HCT116 (cell line): ENCODE data around the gene DNAJC7. TPM values are rescaled to one million over a fixed set of nuclear protein-coding genes. Genes with fewer than 3 reads are reported as not detected.
A peak's percentile ranks its signal among the peaks of the same experiment; 100 is the strongest.

Experiments used
- ATAC-seq: fragments of 200-7000 bp; cut with Tn5 transposase; 2 replicates; pipeline ENCODE4 v1.9.1; 2020; ENCODE audit warnings: mild to moderate bottlenecking, moderate library complexity
- BruUV-seq: library from RNA; stranded (reverse); fragments of 400-500 nt; replicated peaks from 2 replicates; lab custom pipeline; 2021; lab: Mats Ljungman, UMichigan
- CTCF ChIA-PET: fragments of 300-600 bp; sonication (Branson Sonifier 250); formaldehyde crosslinking; loops from one replicate; lab custom pipeline; 2021; ENCODE audit warnings: antibody characterized with exemption; lab: Charles Lee
- POLR2A ChIA-PET: fragments of 300-600, 350-600 bp; sonication (Branson Sonifier 250); formaldehyde crosslinking; loops from one replicate; lab custom pipeline; 2021; ENCODE audit warnings: antibody characterized with exemption; lab: Charles Lee
- RAD21 ChIA-PET, 2 experiments: fragments of 300-600 bp; sonication (Branson Sonifier 250); formaldehyde crosslinking; loops; one replicate each; lab custom pipeline; 2023; ENCODE audit warnings: low total read pairs in 2 of 2; ENCODE audit not compliant: uncharacterized antibody in 2 of 2, unreplicated experiment in 2 of 2, low non-redundant PET in 1 of 2; lab: Charles Lee
- DNase-seq: peaks from one replicate; pipeline ENCODE4 v3.0.0-alpha.2; 2010; ENCODE audit warnings: low read depth, low spot score
- H2AFZ ChIP-seq: fragments of 200-600 bp; shearing (Covaris generic), sonication (generic); 2 replicates; pipeline ENCODE4 v1.6.1; 2017; ENCODE audit warnings: low read depth, mixed run types, mixed read lengths, antibody characterized with exemption, low read length; ENCODE audit not compliant: poor library complexity, severe bottlenecking
- H3K27ac ChIP-seq: 2 replicates; pipeline ENCODE4 v1.5.1; 2012; ENCODE audit warnings: low read depth, low read length
- H3K27me3 ChIP-seq: fragments of 200-600 bp; sonication (generic); 2 replicates; pipeline ENCODE4 v1.6.1; 2016; ENCODE audit warnings: mixed run types, low read length, mixed read lengths; ENCODE audit not compliant: insufficient read depth
- H3K36me3 ChIP-seq, 2 experiments: fragments of 200-500 bp in 1 of 2; fragments of 200-600 bp in 1 of 2; sonication (Bioruptor generic) in 1 of 2; sonication (generic) in 1 of 2; 2 replicates each; pipeline versions ENCODE4 v1.5.1 to v1.6.1; 2014 to 2016; ENCODE audit warnings: low read length in 2 of 2, inconsistent platforms in 1 of 2, mixed read lengths in 1 of 2, mixed run types in 1 of 2; ENCODE audit not compliant: insufficient read depth in 2 of 2, control insufficient read depth in 1 of 2
- H3K4me1 ChIP-seq, 2 experiments: fragments of 200-600 bp in 1 of 2; sonication (generic) in 1 of 2; 2 replicates each; pipeline versions ENCODE4 v1.5.1 to v1.6.1; 2012 to 2017; ENCODE audit warnings: low read length in 2 of 2, inconsistent platforms in 1 of 2, mild to moderate bottlenecking in 1 of 2, mixed read lengths in 1 of 2, mixed run types in 1 of 2, moderate library complexity in 1 of 2; ENCODE audit not compliant: insufficient read depth in 2 of 2, control insufficient read depth in 1 of 2
- H3K4me2 ChIP-seq: fragments of 200-600 bp; sonication (generic); 2 replicates; pipeline ENCODE4 v1.6.1; 2017; ENCODE audit warnings: mixed run types, low read length, mixed read lengths
- H3K4me3 ChIP-seq, 2 experiments: fragments of 200-600 bp in 1 of 2; sonication (generic) in 1 of 2; replicated peaks in 1 of 2; 2 replicates each; pipeline ENCODE4 v1.5.1; 2011 to 2016; ENCODE audit warnings: low read length in 2 of 2, control low read depth in 1 of 2, low read depth in 1 of 2, mild to moderate bottlenecking in 1 of 2, mixed read lengths in 1 of 2, mixed run types in 1 of 2
- H3K79me2 ChIP-seq: fragments of 200-600 bp; sonication (generic); 2 replicates; pipeline ENCODE4 v1.6.1; 2017; ENCODE audit warnings: mild to moderate bottlenecking, mixed run types, low read length, moderate library complexity, mixed read lengths; ENCODE audit not compliant: insufficient read depth
- H3K9ac ChIP-seq: fragments of 200-600 bp; sonication (generic); 2 replicates; pipeline ENCODE4 v1.6.1; 2016; ENCODE audit warnings: low read length, mixed read lengths
- H3K9me2 ChIP-seq: fragments of 200-600 bp; sonication (generic), shearing (Covaris generic); 2 replicates; pipeline ENCODE4 v1.6.1; 2017; ENCODE audit warnings: mixed run types, mild to moderate bottlenecking, moderate library complexity; ENCODE audit not compliant: insufficient read depth
- H3K9me3 ChIP-seq, 2 experiments: fragments of 200-500 bp in 1 of 2; fragments of 200-600 bp in 1 of 2; sonication (Bioruptor generic) in 1 of 2; sonication (generic) in 1 of 2; 2 replicates each; pipeline ENCODE4 v1.6.1; 2014 to 2017; ENCODE audit warnings: low read length in 2 of 2, mixed read lengths in 2 of 2, inconsistent platforms in 1 of 2, low read depth in 1 of 2, mild to moderate bottlenecking in 1 of 2, mixed run types in 1 of 2, moderate library complexity in 1 of 2; ENCODE audit not compliant: control insufficient read depth in 1 of 2, insufficient read depth in 1 of 2
- H4K20me1 ChIP-seq: fragments of 200-600 bp; sonication (generic), shearing (Covaris generic); 2 replicates; pipeline ENCODE4 v1.6.1; 2017; ENCODE audit warnings: mixed run types, mild to moderate bottlenecking, moderate library complexity; ENCODE audit not compliant: insufficient read depth
- EGR1 ChIP-seq: IDR thresholded peaks from 2 replicates; pipeline ENCODE4 v1.6.1; 2012; ENCODE audit warnings: low read depth
- ELF1 ChIP-seq: IDR thresholded peaks from 2 replicates; pipeline ENCODE4 v1.6.1; 2012; ENCODE audit warnings: low read depth, borderline replicate concordance
- EZH2 ChIP-seq: fragments of 200-600 bp; sonication (generic); IDR thresholded peaks from 2 replicates; pipeline ENCODE4 v1.6.1; 2017; ENCODE audit warnings: antibody characterized with exemption, mixed run types
- JUND ChIP-seq: IDR thresholded peaks from 2 replicates; pipeline ENCODE4 v1.6.1; 2012
- POLR2A ChIP-seq: IDR thresholded peaks from 2 replicates; pipeline ENCODE4 v1.7.0; 2011; ENCODE audit warnings: borderline replicate concordance; ENCODE audit not compliant: insufficient read depth, insufficient read length; ENCODE audit errors: extremely low read depth
- RAD21 ChIP-seq: IDR thresholded peaks from 2 replicates; pipeline ENCODE4 v1.6.1; 2012; ENCODE audit warnings: low read depth, mild to moderate bottlenecking
- SP1 ChIP-seq: IDR thresholded peaks from 2 replicates; pipeline ENCODE4 v1.6.1; 2012; ENCODE audit warnings: low read depth
- SRF ChIP-seq: IDR thresholded peaks from 2 replicates; pipeline ENCODE4 v1.6.1; 2012; ENCODE audit warnings: low read depth
- ZNF274 ChIP-seq: fragments of 200-500 bp; sonication (Bioruptor generic); IDR thresholded peaks from 2 replicates; pipeline ENCODE4 v1.6.1; 2014; ENCODE audit warnings: mild to moderate bottlenecking, low read depth, low read length, inconsistent platforms
- intact Hi-C: fragments of 100-400 bp; cut with micrococcal nuclease; formaldehyde crosslinking; loops from 2 replicates; pipeline ENCODE4 v1.10.0; 2022
- total RNA-seq: library from RNA; stranded (reverse); gene quantifications from one replicate; pipeline ENCODE4 v1.2.1, GENCODE V29; 2021; ENCODE audit not compliant: unreplicated experiment
- TF ChIP-seq, protein P1 (sequence below): IDR thresholded peaks from 2 replicates; pipeline ENCODE4 v1.6.1; 2012
- TF ChIP-seq, protein P2 (sequence below): IDR thresholded peaks from 2 replicates; pipeline ENCODE4 v1.6.1; 2011; ENCODE audit warnings: mild to moderate bottlenecking, low read length, moderate library complexity; ENCODE audit not compliant: insufficient replicate concordance; ENCODE audit errors: extremely low read depth

DNAJC7 gene
- total RNA-seq, 1 experiment from 2014 or later: 113 TPM

GRCh38 chr17:41996855-41997164, 20.4 kb downstream of the DNAJC7 start:
- no peak for DNase-seq
- peak overlapping the region; percentile 81 for H3K4me2 ChIP-seq
- H3K27me3 ChIP-seq: no peaks in the 10 kb centered on the region
- H3K4me3 ChIP-seq: peak overlapping the region in 1 of 2 experiments; percentile 36; a peak in 2 of 4 replicates
- H4K20me1 ChIP-seq: peaks cover 24% of the 10 kb centered on the region; the same call in 1 of the 2 replicates
- H3K27ac ChIP-seq: peak overlapping the region; percentile 45; the same call in 1 of the 2 replicates
- POLR2A ChIA-PET: interaction anchor here (0.9 kb wide), 2 partner anchors 18 to 23 kb away, joined by 3 read pairs; partner anchors contain the start of gene NKIRAS2
- no peaks in the 10 kb centered on the region for H3K9me2 ChIP-seq
- H2AFZ ChIP-seq: no peak overlapping the region
- H3K79me2 ChIP-seq: peaks cover 35% of the 10 kb centered on the region
- H3K9me3 ChIP-seq: no peaks in the 10 kb centered on the region
- H3K36me3 ChIP-seq: peaks cover 43 to 60% of the 10 kb centered on the region in 2 experiments
- RAD21 ChIA-PET: no interaction called here
- intact Hi-C loops: no loop called here
- no TSS peak for BruUV-seq
- TF ChIP-seq EZH2 (no peak), ELF1 (no peak), JUND (no peak), ZNF274 (no peak), SRF (no peak)
- TF ChIP-seq, protein P1, sequence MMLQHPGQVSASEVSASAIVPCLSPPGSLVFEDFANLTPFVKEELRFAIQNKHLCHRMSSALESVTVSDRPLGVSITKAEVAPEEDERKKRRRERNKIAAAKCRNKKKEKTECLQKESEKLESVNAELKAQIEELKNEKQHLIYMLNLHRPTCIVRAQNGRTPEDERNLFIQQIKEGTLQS: no peak
- TF ChIP-seq, protein P2, sequence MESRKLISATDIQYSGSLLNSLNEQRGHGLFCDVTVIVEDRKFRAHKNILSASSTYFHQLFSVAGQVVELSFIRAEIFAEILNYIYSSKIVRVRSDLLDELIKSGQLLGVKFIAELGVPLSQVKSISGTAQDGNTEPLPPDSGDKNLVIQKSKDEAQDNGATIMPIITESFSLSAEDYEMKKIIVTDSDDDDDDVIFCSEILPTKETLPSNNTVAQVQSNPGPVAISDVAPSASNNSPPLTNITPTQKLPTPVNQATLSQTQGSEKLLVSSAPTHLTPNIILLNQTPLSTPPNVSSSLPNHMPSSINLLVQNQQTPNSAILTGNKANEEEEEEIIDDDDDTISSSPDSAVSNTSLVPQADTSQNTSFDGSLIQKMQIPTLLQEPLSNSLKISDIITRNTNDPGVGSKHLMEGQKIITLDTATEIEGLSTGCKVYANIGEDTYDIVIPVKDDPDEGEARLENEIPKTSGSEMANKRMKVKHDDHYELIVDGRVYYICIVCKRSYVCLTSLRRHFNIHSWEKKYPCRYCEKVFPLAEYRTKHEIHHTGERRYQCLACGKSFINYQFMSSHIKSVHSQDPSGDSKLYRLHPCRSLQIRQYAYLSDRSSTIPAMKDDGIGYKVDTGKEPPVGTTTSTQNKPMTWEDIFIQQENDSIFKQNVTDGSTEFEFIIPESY: no peak
- H3K4me1 ChIP-seq: peaks cover 20 to 31% of the 10 kb centered on the region in 2 experiments
- peak; percentile 24; the same call in 1 of the 2 replicates for ATAC-seq
- peak overlapping the region; percentile 34 for H3K9ac ChIP-seq
- CTCF ChIA-PET: no interaction called here

- peaks cover 30% of the 10 kb centered on the region for H3K79me2 ChIP-seq
- ATAC-seq: no peak
- peaks cover 21% of the 10 kb centered on the region; the same call in 1 of the 2 replicates for H4K20me1 ChIP-seq
- ChIA-PET CTCF (no interaction called here), POLR2A (interaction anchor here (0.8 kb wide), 1 partner anchor 16 kb away, joined by 3 read pairs; no protein-coding TSS in a partner anchor), RAD21 (no interaction called here)
- H3K4me1 ChIP-seq: peaks cover 17 to 20% of the 10 kb centered on the region in 2 experiments
- H3K9ac ChIP-seq: no peak overlapping the region
- no peak overlapping the region for H3K27ac ChIP-seq
- no TSS peak for BruUV-seq
- H3K36me3 ChIP-seq: peaks cover 56 to 74% of the 10 kb centered on the region in 2 experiments
- TF ChIP-seq SP1: no peak
- TF ChIP-seq POLR2A: no peak
- no peak for TF ChIP-seq EGR1
- no peak for TF ChIP-seq RAD21
- TF ChIP-seq, protein P1: no peak
- no peak for TF ChIP-seq EZH2
- no peak overlapping the region for H3K4me3 ChIP-seq
- no peak overlapping the region for H3K4me2 ChIP-seq
- no peaks in the 10 kb centered on the region for H3K27me3 ChIP-seq
- H3K9me3 ChIP-seq: no peaks in the 10 kb centered on the region
- H3K9me2 ChIP-seq: no peaks in the 10 kb centered on the region
- no peak for DNase-seq
- no peak overlapping the region for H2AFZ ChIP-seq
- intact Hi-C loops: no loop called here
These were observed 24.7 kb downstream of the DNAJC7 start for GRCh38 chr17:41992576-41992975.
